LHCN-M2 (cell line): ENCODE results near the gene SLCO2B1. TPM values are rescaled to one million over a fixed set of nuclear protein-coding genes. Genes with fewer than 3 reads are reported as not detected.

Source experiments
- DNase-seq: peaks from one replicate; pipeline ENCODE4 v3.0.0-alpha.2; 2012; ENCODE audit warnings: low read depth
- total RNA-seq: library from RNA; depleted of rRNA; stranded (reverse); fragments of >200 nt; gene quantifications from 2 replicates; pipeline ENCODE4 v1.2.3, GENCODE V29; 2014

Gene SLCO2B1
- total RNA-seq, 1 experiment from 2014 or later = not detected

GRCh38 chr11:75191330-75191717 lies 40.4 kb downstream of the SLCO2B1 start:
- DNase-seq = no peak

- DNase-seq = no peak
Observed at GRCh38 chr11:75193271-75193670, 42.4 kb downstream of the SLCO2B1 start.

- DNase-seq = no peak
Observed at GRCh38 chr11:75193711-75194110, 42.8 kb downstream of the SLCO2B1 start.

- no peak for DNase-seq
Observed at GRCh38 chr11:75194147-75194546, 43.2 kb downstream of the SLCO2B1 start.

GRCh38 chr11:75195167-75195962 lies 44.5 kb downstream of the SLCO2B1 start:
- no peak for DNase-seq

GRCh38 chr11:75196426-75196825 lies 45.5 kb downstream of the SLCO2B1 start:
- no peak for DNase-seq

GRCh38 chr11:75197512-75198277 lies 46.8 kb downstream of the SLCO2B1 start:
- no peak for DNase-seq

- no peak for DNase-seq
Observed at GRCh38 chr11:75198278-75198973, 47.5 kb downstream of the SLCO2B1 start.

GRCh38 chr11:75199412-75199955 lies 48.6 kb downstream of the SLCO2B1 start:
- DNase-seq = no peak

GRCh38 chr11:75200051-75200450 lies 49.1 kb downstream of the SLCO2B1 start:
- no peak for DNase-seq

- no peak for DNase-seq
Observed at GRCh38 chr11:75200531-75200930, 49.6 kb downstream of the SLCO2B1 start.

- no peak for DNase-seq
Observed at GRCh38 chr11:75201771-75202170, 50.9 kb downstream of the SLCO2B1 start.

GRCh38 chr11:75202195-75202594 lies 51.3 kb downstream of the SLCO2B1 start:
- no peak for DNase-seq

GRCh38 chr11:75203138-75203537 lies 52.2 kb downstream of the SLCO2B1 start:
- DNase-seq = no peak

- DNase-seq = no peak
Observed at GRCh38 chr11:75203641-75204011, 52.7 kb downstream of the SLCO2B1 start.

GRCh38 chr11:75204012-75204674 lies 53.2 kb downstream of the SLCO2B1 start:
- DNase-seq = no peak

GRCh38 chr11:75204685-75205563 lies 54.0 kb downstream of the SLCO2B1 start:
- DNase-seq = peak; percentile 73

- DNase-seq = no peak
Observed at GRCh38 chr11:75205564-75206020, 54.7 kb downstream of the SLCO2B1 start.

- no peak for DNase-seq
Observed at GRCh38 chr11:75208446-75208845, 57.5 kb downstream of the SLCO2B1 start.

GRCh38 chr11:75212411-75212810 lies 61.5 kb downstream of the SLCO2B1 start:
- no peak for DNase-seq
